NCI-H1436 (cell line): ENCODE measurements around the gene RGS3.
"Not testable (repeated sequence)": the region's sequence is repeated elsewhere in the genome, so short reads cannot be mapped to it uniquely, and the experiment has no call there.

Source experiments
- DNase-seq: peaks from one replicate; lab custom pipeline; 2025; lab: John Stamatoyannopoulos, UW

The RGS3 gene

GRCh38 chr9:113636693-113637092 lies 173.2 kb downstream of the RGS3 start:
- no peak for DNase-seq

- DNase-seq, result no peak
Measured at GRCh38 chr9:113638490-113638889, 175.0 kb downstream of the RGS3 start.

- no peak for DNase-seq
Measured at GRCh38 chr9:113638897-113639296, 175.4 kb downstream of the RGS3 start.

- DNase-seq, result not testable (repeated sequence)
Measured at GRCh38 chr9:113639411-113639970, 176.0 kb downstream of the RGS3 start.

- no peak for DNase-seq
Measured at GRCh38 chr9:113640418-113640817, 176.9 kb downstream of the RGS3 start.

- no peak for DNase-seq
Measured at GRCh38 chr9:113641100-113641885, 177.8 kb downstream of the RGS3 start.

GRCh38 chr9:113644321-113644720 lies 180.8 kb downstream of the RGS3 start:
- no peak for DNase-seq

GRCh38 chr9:113645227-113645977 lies 181.9 kb downstream of the RGS3 start:
- no peak for DNase-seq

GRCh38 chr9:113645978-113646253 lies 182.4 kb downstream of the RGS3 start:
- no peak for DNase-seq

- no peak for DNase-seq
Measured at GRCh38 chr9:113646491-113646890, 183.0 kb downstream of the RGS3 start.
